NCI-H128 (cell line): ENCODE results near the gene SGCA.

Experiments
- DNase-seq: peaks from one replicate; lab custom pipeline; 2025; ENCODE audit not compliant: unreplicated experiment; lab: John Stamatoyannopoulos, UW

Gene SGCA

DNA sequence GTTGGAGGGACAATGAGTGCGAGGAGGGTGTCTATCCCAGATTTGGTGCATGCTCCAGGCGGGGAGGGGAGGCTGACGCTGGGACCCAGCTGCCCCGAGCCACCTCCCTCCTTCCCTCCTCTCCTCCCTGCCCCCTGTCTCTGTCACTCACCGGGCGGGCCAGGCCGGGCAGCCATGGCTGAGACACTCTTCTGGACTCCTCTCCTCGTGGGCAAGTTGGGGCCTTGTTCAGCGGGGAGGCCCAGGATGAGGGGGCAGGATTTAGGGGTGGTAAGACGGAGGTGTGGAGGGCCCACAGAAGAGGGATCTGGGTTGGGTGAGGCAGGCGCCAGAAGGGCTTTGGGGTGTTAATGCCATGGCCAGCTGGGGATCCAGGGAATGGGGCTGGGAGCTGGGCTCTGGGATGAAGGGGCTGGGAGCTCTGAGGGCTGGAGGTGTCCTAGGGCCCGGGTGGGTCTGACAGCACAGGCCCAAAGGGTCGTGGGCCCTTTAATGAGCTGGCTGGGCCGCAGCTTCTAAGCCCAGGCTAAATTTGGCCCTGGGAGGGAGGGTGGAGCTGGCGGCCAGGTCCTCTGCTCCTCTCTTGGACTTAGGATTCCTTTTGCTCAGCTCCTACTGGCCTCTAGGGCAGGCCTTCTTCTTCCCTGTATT is at the start of gene SGCA:
Gene SGCA (plus strand): TSS at position 139 of the 651 bp plus-strand sequence. CDS start 36 bp downstream, at position 175.
- DNase-seq: no peak

DNA sequence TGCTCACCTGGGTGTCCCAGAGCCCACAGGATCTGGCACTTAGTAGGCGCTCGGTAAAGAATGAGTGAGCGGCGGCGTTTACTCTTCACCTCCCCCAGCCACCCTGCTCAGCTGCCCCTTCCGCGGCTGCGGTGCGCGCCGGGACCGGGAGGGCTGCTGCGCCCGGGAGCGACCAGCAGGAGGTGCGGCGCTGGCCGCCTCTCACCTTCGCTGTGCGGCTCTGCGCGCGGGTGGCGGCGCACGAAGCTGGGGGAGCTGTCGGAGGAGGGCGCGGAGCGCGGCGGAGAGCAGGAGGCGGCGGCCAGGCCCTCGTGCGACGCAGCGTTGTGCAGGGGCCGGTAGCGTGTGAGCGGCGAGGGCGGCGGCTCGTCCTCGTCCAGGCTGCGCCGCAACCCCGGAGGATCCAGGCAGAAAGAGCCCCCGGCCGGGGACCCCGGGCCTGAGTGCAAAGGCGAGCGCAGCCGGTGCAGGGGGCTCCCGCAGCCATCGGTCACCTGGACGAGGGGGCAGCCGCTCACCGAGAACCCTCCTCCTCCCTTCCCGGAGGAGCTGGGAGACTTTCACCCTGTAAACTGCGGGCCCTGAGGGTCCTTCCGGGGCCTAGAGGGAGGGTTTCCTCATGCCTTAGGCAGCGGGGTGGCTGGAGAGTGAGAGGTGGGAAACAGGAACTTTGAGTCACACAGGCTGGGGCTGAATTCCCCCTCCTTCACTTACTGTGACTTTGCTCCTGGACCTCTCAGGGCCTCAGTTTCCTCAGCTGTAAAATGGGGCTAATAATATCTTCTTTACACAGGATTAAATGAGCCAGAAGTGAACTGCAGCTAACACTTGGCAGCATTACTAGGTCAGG is 48.4 kb upstream of the SGCA start:
- DNase-seq: no peak

DNA sequence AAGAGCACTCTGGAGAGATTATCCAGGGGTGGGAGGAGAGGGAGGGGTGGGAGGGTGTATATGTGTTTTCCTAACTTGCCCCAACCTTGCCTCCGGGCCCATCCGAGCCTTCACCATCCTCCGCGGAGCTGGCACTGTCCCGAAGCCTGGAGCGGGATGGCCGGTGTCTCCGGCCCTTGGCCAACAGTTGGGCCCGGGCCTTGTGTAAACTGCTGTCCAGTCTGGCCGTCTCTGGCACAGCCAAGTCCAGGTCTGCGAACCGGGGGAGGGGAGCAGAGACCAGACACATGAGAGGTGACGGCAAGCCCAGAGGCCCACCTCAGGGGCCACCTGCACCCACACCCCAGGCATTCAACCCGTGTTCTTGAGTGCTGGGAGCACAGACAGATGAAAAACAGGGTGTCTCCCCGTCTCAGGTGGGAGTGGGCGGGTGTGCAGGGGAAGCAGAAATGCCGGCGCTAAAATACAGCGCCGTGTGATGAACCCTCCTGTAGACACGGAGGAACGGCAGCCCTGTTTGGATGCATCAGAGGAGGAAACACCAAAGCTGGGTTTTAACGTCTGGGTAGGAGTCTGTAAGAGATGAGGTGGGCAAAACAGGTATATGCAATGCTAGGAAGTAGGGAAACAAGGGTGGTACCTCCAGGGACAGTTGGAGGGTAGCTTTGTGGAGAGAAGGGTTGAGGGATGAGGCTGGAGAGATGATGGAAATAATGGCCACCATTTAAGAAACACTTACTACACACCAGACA is 47.6 kb upstream of the SGCA start:
- DNase-seq: no peak

DNA sequence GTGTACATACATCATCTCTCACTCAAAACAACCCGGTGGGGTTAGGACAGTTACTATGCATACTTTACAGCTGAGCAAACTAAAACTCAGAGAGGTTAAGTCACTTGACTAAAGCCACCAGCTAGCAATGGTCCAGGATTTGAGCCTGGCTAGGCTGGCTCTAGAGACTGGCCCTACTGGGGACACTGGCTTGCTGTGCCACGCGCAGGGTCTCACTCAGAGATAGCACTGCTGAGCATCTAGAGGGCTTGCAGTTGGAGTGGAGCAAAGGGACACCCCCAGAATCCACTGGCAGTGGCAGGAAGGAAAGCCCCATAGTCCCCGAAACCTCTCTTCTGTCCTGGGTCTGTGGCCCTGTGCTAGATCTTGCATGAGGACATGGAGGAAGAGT is 47.0 kb upstream of the SGCA start:
- no peak for DNase-seq

GRCh38 chr17:50120475-50121253 is 45.1 kb upstream of the SGCA start:
- no peak for DNase-seq

- no peak for DNase-seq
These were observed 42.9 kb upstream of the SGCA start for GRCh38 chr17:50122945-50123344.

DNA sequence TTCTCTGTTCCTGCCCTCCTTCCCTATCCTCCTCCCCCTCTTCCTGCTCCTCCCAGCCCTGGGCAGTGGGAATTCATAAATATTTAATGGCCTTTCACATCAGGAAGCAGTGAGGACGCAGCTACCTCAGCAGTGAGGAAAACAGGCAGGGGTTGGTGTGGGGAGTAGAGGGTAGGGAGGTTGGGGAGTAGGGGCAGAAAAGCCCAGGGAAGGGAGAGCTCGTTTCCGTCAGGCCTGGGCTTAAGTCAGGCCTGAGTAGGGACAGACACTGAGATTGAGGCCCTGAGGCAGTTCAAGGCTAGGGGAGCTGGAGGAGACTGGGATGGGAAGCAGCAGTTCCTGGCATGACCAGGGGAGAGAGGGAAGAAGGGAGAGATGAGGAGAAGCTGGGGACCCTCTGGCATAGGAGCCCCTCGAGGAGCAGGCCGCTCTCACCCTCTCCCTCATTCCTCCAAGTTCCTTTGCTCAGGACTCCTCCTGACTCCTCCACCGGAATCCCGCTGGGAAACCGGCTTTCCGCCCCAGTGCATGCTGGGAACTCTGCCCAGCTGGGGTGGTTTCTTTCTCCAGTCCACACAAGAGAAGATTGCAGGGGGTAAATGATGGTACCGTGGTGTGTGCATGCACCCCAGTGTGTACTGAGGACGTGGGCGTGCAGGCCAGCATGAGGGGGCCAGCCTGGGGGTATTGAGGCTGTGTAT is 42.0 kb upstream of the SGCA start:
- DNase-seq: no peak

DNA sequence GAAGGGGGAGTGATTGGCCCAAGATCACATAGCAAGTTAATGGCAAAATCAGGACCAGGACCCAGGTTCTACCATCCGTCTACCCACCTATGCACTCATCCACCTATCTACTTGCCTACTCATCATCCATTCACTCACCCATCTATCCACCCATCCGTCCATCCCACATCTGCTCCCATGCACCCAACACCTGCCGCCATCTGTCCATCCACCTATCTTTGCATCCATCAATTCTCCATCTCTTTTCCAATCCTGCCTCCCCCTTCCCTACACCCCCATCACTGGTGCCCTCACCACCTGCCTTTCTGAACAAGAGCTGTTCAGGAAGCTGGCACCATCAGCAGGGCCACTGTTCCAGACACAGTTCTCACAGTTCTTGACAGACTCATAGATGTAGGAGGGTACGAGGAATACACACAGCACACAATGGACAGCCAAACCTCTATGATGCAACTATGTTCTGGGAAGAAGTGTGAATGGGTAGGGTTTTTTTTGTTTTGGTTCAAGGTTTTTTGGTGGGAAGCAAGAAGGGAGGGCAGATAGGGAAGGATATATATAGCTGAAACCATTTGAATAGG is 40.3 kb upstream of the SGCA start:
- DNase-seq: no peak

GRCh38 chr17:50127697-50128361 is 38.0 kb upstream of the SGCA start:
- no peak for DNase-seq

GRCh38 chr17:50128441-50129352 is 37.1 kb upstream of the SGCA start:
- DNase-seq: no peak

GRCh38 chr17:50129353-50129727 is 36.5 kb upstream of the SGCA start:
- no peak for DNase-seq

- DNase-seq: no peak
These were observed 35.9 kb upstream of the SGCA start, which contains the start of gene SAMD14 for GRCh38 chr17:50129728-50130558. TSS of gene SAMD14 (minus strand) at chr17:50130160. CDS start at chr17:50124959, 5,201 bp downstream.

GRCh38 chr17:50130559-50131305 is 35.1 kb upstream of the SGCA start:
- DNase-seq: no peak

DNA sequence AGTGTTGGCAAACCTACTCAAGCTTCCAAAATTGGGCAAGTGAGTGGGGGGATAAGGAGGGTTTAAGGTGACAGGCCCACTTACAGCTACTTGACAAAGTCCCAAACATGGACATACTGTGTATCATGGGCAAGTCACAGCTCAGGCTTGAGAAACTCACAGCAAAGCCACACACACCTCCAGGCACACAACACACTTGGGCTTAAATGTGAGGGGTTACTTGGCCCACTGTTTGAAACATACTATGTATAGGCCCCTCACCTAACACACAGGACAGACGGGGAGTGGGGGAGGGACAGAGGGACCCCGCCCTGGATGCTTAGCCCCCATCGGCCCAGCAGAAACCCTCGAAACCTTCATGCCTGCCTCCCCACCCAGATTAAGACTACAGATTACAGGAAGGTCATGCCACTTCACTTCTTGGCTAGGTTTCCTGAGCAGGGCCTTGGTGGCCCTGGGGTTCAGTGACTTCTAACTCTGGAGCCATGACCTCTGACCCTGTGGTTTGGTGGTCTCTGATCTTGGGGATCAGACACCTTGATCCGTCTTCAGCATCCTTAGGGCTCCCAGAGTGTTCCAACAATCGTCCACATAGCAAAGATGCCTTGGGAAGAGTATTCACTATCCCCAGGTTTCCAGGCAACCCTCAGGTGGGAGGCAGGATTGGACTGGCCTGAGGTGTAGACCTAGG is 33.6 kb upstream of the SGCA start:
- no peak for DNase-seq

DNA sequence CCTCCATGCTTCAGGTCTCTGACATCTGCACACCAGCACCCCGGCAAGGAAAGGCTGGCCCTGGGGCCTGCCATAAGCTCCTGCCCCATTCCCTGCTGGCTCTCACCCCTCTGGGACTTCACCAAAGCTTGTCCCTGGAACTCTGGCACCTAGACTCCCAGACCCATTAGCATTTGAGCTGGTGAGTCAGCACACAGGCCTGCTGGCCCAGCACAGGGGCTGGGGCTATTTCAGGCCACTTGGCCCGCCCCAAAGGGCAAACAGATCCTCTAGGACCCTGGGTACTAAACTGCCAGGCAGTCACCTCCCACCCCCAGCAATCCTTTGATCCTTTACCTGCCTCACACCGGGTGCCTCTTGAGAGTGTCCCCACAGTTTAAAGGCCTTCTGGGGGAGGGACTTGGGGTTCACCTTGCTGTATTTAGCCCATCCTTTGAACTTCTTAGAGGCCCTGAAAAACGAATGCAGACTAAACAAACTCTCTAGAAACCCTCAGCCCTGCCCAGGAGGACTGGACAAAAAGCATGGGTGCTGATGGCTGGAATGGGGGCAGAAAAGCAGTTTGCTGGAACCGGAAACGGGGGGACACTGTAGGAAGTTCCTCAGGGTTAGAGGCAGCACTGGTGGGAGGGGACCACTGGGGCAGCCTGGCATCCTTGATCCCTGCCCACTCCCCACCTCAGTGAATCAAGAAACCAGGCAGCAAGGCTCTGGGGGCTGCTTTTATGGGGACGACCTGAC is 32.6 kb upstream of the SGCA start:
- DNase-seq: no peak

GRCh38 chr17:50133769-50134099 is 32.1 kb upstream of the SGCA start:
- no peak for DNase-seq
